ENCODE results near the gene RIOK3.

The RIOK3 gene

GRCh38 chr18:23450022-23450421 is 3.1 kb upstream of the RIOK3 start:
- Histone ChIP-seq H3K27me3 (replicated peaks; ENCODE audit: control insufficient read depth, insufficient read depth, low read length, poor library complexity, severe bottlenecking) (no peaks in the 10 kb centered on the region), H3K36me3 (ENCODE audit: control insufficient read depth, insufficient read depth, low read length) (no peaks in the 10 kb centered on the region), H3K4me3 (ENCODE audit: insufficient read depth, low read depth, low read length, poor library complexity, severe bottlenecking) (no peak overlapping the region), H3K9me3 (ENCODE audit: control insufficient read depth, low read length) (no peaks in the 10 kb centered on the region), H3K4me1 (ENCODE audit: control insufficient read depth, insufficient read depth, low read length, poor library complexity, severe bottlenecking) (peaks cover 9% of the 10 kb centered on the region), H3K27ac (ENCODE audit: insufficient read depth, low read length, poor library complexity, severe bottlenecking) (no peak overlapping the region)
- no peak for DNase-seq

DNA sequence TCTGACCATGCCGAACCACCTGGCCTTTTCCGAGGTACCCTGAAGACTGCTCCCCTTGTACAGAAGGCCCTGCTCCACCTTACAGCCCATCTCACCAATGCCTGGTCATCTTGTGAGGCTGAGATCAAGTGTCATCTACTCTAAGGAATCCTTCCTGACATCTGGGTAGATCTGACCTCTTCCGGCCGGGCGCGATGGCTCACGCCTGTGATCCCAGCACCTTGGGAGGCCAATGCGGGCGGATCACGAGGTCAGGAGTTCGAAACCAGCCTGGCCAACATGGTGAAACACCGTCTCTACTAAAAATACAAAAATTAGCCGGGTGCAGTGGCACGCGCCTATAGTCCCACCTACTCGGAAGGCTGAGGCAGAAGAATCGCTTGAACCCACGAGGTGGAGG is 2.1 kb upstream of the RIOK3 start:
- no peak overlapping the region for H3K4me3 ChIP-seq (ENCODE audit: insufficient read depth, low read depth, low read length, poor library complexity, severe bottlenecking)
- DNase-seq: no peak
- H3K27me3 ChIP-seq (replicated peaks; ENCODE audit: control insufficient read depth, insufficient read depth, low read length, poor library complexity, severe bottlenecking): no peaks in the 10 kb centered on the region
- H3K27ac ChIP-seq (ENCODE audit: insufficient read depth, low read length, poor library complexity, severe bottlenecking): no peak overlapping the region
- no peaks in the 10 kb centered on the region for H3K36me3 ChIP-seq (ENCODE audit: control insufficient read depth, insufficient read depth, low read length)
- no peaks in the 10 kb centered on the region for H3K9me3 ChIP-seq (ENCODE audit: control insufficient read depth, low read length)
- peaks cover 9% of the 10 kb centered on the region for H3K4me1 ChIP-seq (ENCODE audit: control insufficient read depth, insufficient read depth, low read length, poor library complexity, severe bottlenecking)

DNA sequence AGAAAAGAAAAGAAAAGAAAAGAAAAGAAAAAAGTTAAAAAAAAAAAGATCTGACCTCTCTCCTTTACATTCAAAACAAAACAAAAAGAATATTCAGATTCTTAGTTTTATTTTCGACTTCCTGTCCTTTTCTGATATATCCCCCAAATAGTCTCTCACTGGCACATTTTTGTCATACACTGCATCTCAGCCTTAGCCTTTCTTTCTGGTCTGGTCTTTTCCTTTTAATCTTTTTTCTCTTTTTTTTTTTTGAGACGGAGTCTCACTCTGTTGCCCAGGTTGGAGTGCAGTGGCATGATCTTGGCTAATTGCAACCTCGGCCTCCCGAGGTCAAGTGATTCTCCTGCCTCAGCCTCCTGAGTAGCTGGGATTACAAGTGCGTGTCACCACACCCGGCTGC is 1.6 kb upstream of the RIOK3 start:
- no peak overlapping the region for H3K4me3 ChIP-seq (ENCODE audit: insufficient read depth, low read depth, low read length, poor library complexity, severe bottlenecking)
- no peak overlapping the region for H3K27ac ChIP-seq (ENCODE audit: insufficient read depth, low read length, poor library complexity, severe bottlenecking)
- H3K36me3 ChIP-seq (ENCODE audit: control insufficient read depth, insufficient read depth, low read length): no peaks in the 10 kb centered on the region

GRCh38 chr18:23452347-23452727 is 750 bp upstream of the RIOK3 start:
- H3K9me3 ChIP-seq (ENCODE audit: control insufficient read depth, low read length): no peaks in the 10 kb centered on the region
- H3K4me1 ChIP-seq (ENCODE audit: control insufficient read depth, insufficient read depth, low read length, poor library complexity, severe bottlenecking): peaks cover 9% of the 10 kb centered on the region
- no peak for DNase-seq
- H3K27ac ChIP-seq (ENCODE audit: insufficient read depth, low read length, poor library complexity, severe bottlenecking): peak overlapping the region; percentile 75
- peak overlapping the region; percentile 97 for H3K4me3 ChIP-seq (ENCODE audit: insufficient read depth, low read depth, low read length, poor library complexity, severe bottlenecking)
- no peaks in the 10 kb centered on the region for H3K27me3 ChIP-seq (replicated peaks; ENCODE audit: control insufficient read depth, insufficient read depth, low read length, poor library complexity, severe bottlenecking)
- H3K36me3 ChIP-seq (ENCODE audit: control insufficient read depth, insufficient read depth, low read length): no peaks in the 10 kb centered on the region

More for the DNA sequence above, 1.6 kb upstream of the RIOK3 start:
- Histone ChIP-seq H3K4me1 (ENCODE audit: control insufficient read depth, insufficient read depth, low read length, poor library complexity, severe bottlenecking) (peaks cover 9% of the 10 kb centered on the region), H3K27me3 (replicated peaks; ENCODE audit: control insufficient read depth, insufficient read depth, low read length, poor library complexity, severe bottlenecking) (no peaks in the 10 kb centered on the region), H3K9me3 (ENCODE audit: control insufficient read depth, low read length) (no peaks in the 10 kb centered on the region)
- DNase-seq: no peak

DNA sequence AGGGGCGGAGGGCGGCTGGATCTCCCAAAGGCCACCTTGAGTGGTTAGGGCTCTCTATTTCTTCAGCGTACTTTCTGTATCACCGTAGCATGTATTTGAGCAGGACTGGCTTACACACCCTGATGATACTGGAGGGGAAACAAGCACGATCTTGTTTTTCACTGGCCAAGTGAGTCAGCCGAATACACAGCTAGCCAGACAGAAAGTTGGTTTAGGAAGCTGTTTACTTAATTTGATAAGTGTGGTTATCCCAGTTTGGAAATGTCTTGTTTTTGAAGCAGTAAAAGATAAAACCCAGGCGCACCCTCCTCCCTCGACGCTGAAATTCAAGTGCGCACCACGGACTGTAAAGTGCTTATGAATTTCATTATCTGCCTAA is 582 bp downstream of the RIOK3 start:
- DNase-seq: no peak
- Histone ChIP-seq H3K4me3 (ENCODE audit: insufficient read depth, low read depth, low read length, poor library complexity, severe bottlenecking) (peak overlapping the region; percentile 97), H3K36me3 (ENCODE audit: control insufficient read depth, insufficient read depth, low read length) (no peaks in the 10 kb centered on the region), H3K27me3 (replicated peaks; ENCODE audit: control insufficient read depth, insufficient read depth, low read length, poor library complexity, severe bottlenecking) (no peaks in the 10 kb centered on the region), H3K4me1 (ENCODE audit: control insufficient read depth, insufficient read depth, low read length, poor library complexity, severe bottlenecking) (peaks cover 20% of the 10 kb centered on the region), H3K27ac (ENCODE audit: insufficient read depth, low read length, poor library complexity, severe bottlenecking) (peak overlapping the region; percentile 75), H3K9me3 (ENCODE audit: control insufficient read depth, low read length) (no peaks in the 10 kb centered on the region)

- H3K27ac ChIP-seq (ENCODE audit: insufficient read depth, low read length, poor library complexity, severe bottlenecking): no peak overlapping the region
- no peaks in the 10 kb centered on the region for H3K36me3 ChIP-seq (ENCODE audit: control insufficient read depth, insufficient read depth, low read length)
- H3K9me3 ChIP-seq (ENCODE audit: control insufficient read depth, low read length): no peaks in the 10 kb centered on the region
- peaks cover 26% of the 10 kb centered on the region for H3K4me1 ChIP-seq (ENCODE audit: control insufficient read depth, insufficient read depth, low read length, poor library complexity, severe bottlenecking)
- DNase-seq: no peak
- H3K4me3 ChIP-seq (ENCODE audit: insufficient read depth, low read depth, low read length, poor library complexity, severe bottlenecking): no peak overlapping the region
- no peaks in the 10 kb centered on the region for H3K27me3 ChIP-seq (replicated peaks; ENCODE audit: control insufficient read depth, insufficient read depth, low read length, poor library complexity, severe bottlenecking)
These were observed 3.7 kb downstream of the RIOK3 start for GRCh38 chr18:23456835-23457234.

DNA sequence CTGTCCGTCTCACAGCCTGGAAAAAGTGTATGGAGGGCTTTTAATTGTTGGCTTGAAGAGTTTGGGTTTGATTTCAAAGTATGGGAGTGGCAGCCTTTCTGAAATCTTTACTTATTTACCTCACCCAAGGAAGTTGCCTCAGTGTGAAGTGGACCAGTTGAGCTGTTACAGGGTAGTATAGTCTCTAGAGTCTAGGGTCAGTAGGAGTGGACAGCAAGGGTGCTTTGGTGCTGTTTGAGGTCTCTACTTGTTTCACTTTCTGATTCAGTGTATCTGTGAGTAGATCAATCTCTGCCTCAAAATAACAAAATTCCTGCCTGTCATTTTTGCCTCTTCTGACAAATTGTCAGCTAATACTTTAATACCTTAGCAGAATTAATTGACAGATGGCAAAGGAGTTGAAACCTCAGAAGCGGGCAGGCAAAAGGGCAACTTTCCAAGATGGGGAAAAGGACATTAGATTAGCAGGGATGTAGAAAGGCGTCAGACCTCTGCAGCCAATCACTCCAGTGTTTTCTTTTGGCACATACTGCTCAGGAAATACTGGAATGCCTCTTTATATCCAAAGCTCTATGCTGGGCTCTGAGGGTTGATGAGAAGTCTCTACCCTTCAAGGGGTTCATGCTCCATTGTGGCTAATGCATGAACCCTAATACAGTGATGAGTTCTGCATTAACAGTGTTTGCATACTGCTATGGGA is 5.9 kb downstream of the RIOK3 start:
- DNase-seq: no peak
- Histone ChIP-seq H3K4me1 (ENCODE audit: control insufficient read depth, insufficient read depth, low read length, poor library complexity, severe bottlenecking) (peaks cover 26% of the 10 kb centered on the region), H3K27me3 (replicated peaks; ENCODE audit: control insufficient read depth, insufficient read depth, low read length, poor library complexity, severe bottlenecking) (no peaks in the 10 kb centered on the region), H3K9me3 (ENCODE audit: control insufficient read depth, low read length) (no peaks in the 10 kb centered on the region), H3K36me3 (ENCODE audit: control insufficient read depth, insufficient read depth, low read length) (peaks cover 17% of the 10 kb centered on the region), H3K4me3 (ENCODE audit: insufficient read depth, low read depth, low read length, poor library complexity, severe bottlenecking) (no peak overlapping the region), H3K27ac (ENCODE audit: insufficient read depth, low read length, poor library complexity, severe bottlenecking) (no peak overlapping the region)

GRCh38 chr18:23459530-23459921 is 6.4 kb downstream of the RIOK3 start:
- Histone ChIP-seq H3K36me3 (ENCODE audit: control insufficient read depth, insufficient read depth, low read length) (peaks cover 22% of the 10 kb centered on the region), H3K9me3 (ENCODE audit: control insufficient read depth, low read length) (no peaks in the 10 kb centered on the region), H3K4me1 (ENCODE audit: control insufficient read depth, insufficient read depth, low read length, poor library complexity, severe bottlenecking) (peaks cover 20% of the 10 kb centered on the region), H3K27ac (ENCODE audit: insufficient read depth, low read length, poor library complexity, severe bottlenecking) (no peak overlapping the region), H3K4me3 (ENCODE audit: insufficient read depth, low read depth, low read length, poor library complexity, severe bottlenecking) (no peak overlapping the region), H3K27me3 (replicated peaks; ENCODE audit: control insufficient read depth, insufficient read depth, low read length, poor library complexity, severe bottlenecking) (no peaks in the 10 kb centered on the region)
- no peak for DNase-seq

DNA sequence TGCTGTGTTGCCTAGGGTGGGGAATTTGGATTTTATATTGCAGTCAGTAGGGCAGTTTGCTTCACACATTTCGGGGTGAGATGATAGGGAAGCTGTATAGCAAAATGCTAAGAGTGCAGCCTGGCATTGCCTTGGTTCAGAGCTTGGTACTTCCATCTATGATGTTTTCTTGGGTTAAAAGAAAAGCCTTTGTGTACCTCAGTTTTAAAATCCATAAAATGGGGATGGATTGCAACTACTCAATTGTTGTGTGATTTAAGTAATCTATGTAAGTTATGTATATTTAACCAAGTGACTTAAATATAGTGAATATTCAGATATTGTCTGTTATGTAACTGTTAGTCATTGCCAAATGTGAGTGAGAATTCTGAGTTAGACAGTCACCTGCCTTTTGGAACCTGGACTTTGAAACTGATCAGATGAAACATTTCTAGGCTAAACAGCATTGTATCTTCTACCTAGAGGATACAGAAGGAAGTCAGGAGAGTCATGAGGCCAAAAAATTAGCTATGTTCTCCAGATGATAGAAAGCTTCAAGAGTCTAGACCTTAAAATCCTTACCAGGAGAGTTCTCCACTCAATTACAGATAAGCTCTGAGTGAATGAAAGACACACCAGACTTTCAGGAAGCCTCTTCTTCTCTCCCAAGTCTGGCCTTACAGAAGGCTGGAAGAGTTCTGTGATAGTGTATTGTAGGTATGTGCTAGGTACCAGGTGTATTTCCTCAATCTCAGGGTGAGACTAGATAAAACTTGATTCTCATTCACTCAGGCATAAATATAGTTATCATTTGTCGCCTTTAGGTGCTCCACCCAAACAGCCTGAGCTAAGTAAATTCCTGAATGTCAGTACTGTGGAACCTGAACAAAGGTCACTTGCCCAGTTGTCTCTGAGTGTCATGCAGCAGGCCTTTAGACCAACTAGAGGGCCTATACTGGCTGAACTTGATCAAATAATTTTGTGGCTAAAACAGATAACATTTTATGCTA is 7.5 kb downstream of the RIOK3 start:
- H3K36me3 ChIP-seq (ENCODE audit: control insufficient read depth, insufficient read depth, low read length): peaks cover 25% of the 10 kb centered on the region
- no peak overlapping the region for H3K27ac ChIP-seq (ENCODE audit: insufficient read depth, low read length, poor library complexity, severe bottlenecking)
- peaks cover 17% of the 10 kb centered on the region for H3K4me1 ChIP-seq (ENCODE audit: control insufficient read depth, insufficient read depth, low read length, poor library complexity, severe bottlenecking)
- H3K27me3 ChIP-seq (replicated peaks; ENCODE audit: control insufficient read depth, insufficient read depth, low read length, poor library complexity, severe bottlenecking): no peaks in the 10 kb centered on the region
- DNase-seq: no peak
- no peaks in the 10 kb centered on the region for H3K9me3 ChIP-seq (ENCODE audit: control insufficient read depth, low read length)
- H3K4me3 ChIP-seq (ENCODE audit: insufficient read depth, low read depth, low read length, poor library complexity, severe bottlenecking): no peak overlapping the region

DNA sequence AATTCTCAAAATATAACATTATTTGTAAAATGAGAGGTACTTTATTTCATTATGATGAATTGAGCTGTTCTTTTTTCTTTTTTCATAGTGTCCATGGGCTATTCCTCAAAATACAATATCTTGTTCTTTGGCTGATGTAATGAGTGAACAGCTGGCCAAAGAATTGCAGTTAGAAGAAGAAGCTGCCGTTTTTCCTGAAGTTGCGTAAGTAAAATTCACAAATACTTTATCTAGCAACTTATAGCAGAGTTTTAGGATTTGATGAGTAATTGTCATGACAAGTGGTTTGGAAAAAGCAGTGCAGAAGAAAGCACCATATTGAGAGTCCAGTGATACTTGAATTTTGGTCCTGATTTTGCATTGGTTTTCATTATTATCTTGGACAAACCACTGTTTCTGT is 9.8 kb downstream of the RIOK3 start:
- H3K4me1 ChIP-seq (ENCODE audit: control insufficient read depth, insufficient read depth, low read length, poor library complexity, severe bottlenecking): peaks cover 13% of the 10 kb centered on the region
- H3K4me3 ChIP-seq (ENCODE audit: insufficient read depth, low read depth, low read length, poor library complexity, severe bottlenecking): no peak overlapping the region
- no peaks in the 10 kb centered on the region for H3K9me3 ChIP-seq (ENCODE audit: control insufficient read depth, low read length)
- DNase-seq: no peak
- no peak overlapping the region for H3K27ac ChIP-seq (ENCODE audit: insufficient read depth, low read length, poor library complexity, severe bottlenecking)
- peaks cover 44% of the 10 kb centered on the region for H3K36me3 ChIP-seq (ENCODE audit: control insufficient read depth, insufficient read depth, low read length)
- H3K27me3 ChIP-seq (replicated peaks; ENCODE audit: control insufficient read depth, insufficient read depth, low read length, poor library complexity, severe bottlenecking): no peaks in the 10 kb centered on the region
